Medulla oblongata (tissue), 1 donor: ENCODE measurements around the gene SUPT4H1.
A peak's percentile ranks its signal among the peaks of the same experiment; 100 is the strongest.
"Not testable (repeated sequence)": the region's sequence is repeated elsewhere in the genome, so short reads cannot be mapped to it uniquely, and the experiment has no call there.

Experiments used
- DNase-seq: peaks from one replicate; pipeline ENCODE4 v3.0.0-alpha.2; 2015; ENCODE audit errors: extremely low spot score

Gene SUPT4H1

DNA sequence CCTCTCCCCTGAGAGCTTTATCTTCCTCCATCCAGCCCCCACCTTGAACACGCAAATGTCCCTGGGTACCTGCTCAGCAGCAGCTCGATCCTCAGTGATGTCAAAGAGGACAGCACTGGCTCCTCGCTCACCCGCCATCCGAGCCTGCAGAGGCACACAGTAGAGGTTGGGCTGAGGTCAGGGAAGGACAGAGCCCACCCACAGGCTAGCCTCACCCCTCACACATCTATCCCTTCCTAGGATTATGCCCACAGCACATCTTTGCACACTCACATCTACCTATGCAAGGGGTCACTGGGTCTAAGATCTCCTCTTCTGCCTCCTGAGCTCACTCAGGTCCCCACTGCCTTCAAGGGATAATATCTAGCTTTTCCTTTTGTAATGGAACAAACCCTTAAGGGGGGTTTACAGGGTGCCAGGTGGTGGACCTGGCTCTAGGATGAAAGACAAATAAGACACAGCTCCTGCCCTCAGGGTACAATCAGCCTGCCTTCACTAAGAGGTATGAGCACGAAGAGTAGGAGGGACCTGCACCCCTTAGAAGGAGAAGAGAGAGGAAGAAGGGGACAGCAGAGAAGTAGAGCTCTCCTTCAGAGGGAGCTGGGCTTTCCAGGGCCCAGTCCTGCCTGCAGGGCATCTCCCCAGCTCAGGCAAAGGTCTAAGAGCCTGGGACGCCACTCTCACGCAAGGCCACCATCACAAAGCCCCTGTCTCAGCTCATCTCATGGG is 11.6 kb upstream of the SUPT4H1 start:
- DNase-seq = no peak

GRCh38 chr17:58362368-58363014 is 10.5 kb upstream of the SUPT4H1 start:
- DNase-seq = no peak

DNA sequence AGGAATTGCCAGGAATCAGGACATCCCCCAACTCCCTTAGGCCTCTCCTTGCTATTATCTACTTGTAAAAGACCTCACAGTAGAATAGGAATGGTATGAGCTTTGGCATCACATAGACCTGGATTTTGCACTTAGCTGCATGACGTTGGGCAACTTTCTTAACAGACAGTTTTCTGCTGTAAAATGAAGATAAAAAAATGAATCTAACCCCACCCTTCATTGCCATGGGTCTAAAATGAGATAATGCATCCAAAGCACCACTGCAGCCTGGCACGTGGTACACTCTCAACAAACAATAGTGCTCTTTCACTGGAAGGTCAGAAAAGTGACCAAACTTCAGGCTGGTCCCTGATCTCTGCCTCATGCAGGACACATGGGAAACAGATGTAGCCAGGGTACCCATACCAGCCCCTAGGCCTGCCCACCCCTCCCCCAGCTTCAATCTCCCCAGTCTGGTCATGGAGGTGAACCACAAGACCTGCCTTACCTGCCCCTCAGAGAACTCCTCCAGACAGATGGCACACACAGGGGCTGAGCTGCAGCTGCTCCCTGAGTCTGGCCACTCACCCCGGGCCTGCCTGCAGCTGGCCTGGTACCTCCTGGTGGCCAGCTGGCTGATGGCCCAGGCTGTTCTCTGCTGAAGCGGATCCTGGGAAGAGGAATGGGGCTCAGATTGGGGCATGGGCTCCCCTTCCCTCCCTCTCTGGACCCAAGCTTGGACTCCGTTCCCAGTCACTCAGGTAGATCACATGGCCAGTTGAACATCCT is 8.5 kb upstream of the SUPT4H1 start:
- DNase-seq = no peak

DNA sequence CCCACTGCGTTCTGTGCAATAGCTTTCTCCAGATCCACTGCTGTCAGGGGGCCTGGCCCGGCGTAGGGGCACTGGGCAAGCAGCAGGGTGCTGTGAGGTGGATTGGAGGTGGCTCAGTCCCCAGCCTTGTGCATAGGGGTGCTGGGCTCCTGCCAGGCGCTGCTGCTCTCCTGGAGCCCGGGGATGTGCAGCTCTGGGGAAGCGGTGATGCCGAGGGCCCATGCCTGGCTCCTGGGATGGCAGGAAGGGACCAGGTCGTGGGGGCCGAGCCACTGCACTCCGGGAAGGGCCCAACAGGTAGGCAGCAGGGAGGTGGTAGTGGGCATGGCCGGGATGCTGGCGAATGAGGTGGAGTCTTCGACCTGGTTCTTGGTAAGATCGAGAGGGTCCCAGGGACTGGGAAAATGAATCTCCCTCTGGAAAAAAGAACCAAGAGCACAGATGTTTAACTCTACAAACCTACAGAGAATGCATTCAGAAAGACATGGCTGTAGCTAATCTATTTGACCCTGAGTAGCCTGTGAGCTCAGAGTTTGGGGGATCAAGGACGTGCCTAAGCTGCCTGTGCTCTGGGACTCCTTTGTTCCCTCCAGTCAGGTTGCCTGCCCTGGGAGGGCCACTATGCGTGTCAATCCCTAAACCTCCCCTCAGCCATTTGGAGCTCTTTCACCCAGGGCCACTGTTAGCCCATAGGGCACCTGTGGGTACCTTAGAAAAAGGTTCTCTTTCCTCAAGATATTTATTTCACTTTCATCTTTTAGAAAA is 6.6 kb upstream of the SUPT4H1 start:
- no peak for DNase-seq

DNA sequence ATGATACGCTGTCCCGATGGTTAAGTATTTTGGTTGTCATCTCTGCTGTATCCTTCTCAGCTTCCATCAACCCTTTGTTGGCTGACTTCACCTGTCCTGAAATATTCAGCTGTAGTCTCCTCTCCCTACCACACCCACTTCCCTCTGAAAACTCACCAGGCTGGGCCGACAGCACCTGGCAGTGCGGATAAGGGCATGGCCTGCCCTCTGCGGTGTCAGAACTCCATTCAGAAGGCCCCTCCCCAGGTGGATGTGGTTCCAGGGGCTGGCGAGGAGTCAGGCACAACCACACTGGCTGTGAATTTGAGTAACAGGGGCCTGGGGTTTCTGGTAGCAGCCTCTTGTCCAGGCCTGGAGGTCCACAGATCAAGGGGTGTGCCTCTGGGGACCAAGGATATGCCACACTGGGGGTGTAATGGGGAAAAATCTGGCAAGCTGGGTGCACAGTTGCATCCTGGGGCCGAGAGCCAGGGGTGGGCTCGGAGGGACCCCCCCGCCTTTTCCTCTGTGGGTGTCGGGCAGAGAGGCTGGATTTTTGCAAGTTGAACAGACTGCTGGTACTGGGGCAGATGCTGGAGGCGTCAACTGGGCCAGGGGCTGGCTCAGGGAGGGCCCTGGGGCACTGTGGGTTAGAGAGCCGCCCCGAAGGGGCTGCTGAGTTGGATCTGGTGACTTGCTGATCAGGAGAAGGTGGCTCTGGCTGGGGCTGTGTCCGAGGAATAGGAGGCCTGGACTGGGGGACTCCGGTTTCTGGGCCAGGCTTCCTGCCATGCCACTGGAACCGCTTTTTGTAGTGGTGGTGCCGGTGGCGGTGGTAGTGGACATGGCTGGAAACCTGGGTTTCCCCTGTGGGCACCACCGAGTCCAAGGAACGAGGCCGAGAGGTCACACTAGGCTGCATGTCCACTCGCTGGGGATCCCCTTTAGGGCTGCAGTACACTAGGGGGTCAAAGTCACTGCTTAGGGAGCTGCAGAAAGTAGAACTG is 5.6 kb upstream of the SUPT4H1 start:
- DNase-seq = no peak

GRCh38 chr17:58356231-58356630 is 4.2 kb upstream of the SUPT4H1 start:
- DNase-seq = no peak

GRCh38 chr17:58354541-58355216 is 2.7 kb upstream of the SUPT4H1 start:
- no peak for DNase-seq

GRCh38 chr17:58353389-58353825 is 1.4 kb upstream of the SUPT4H1 start:
- no peak for DNase-seq

GRCh38 chr17:58352596-58353388 is 791 bp upstream of the SUPT4H1 start:
- DNase-seq = peak; percentile 47

- no peak for DNase-seq
These were observed 819 bp downstream of the SUPT4H1 start for GRCh38 chr17:58351182-58351581.

DNA sequence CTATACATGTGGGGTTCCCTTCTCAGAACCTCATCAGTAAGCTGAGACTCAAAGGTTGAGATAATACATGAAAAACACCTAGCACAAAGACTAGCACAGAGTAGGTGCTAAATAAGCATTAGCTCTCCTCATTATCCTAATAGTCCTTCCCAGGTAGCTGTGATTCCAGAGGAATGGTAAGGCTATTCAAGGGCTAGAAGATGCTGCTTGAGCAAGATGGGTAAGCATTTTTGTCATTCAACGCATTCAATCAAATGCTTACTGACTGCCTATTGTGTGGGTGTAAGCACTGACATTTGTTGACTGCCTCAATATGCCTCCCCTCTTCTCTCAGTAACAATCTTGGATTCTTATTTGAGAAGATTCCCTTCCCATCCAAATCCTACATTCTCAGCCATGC is 4.0 kb downstream of the SUPT4H1 start:
- no peak for DNase-seq

DNA sequence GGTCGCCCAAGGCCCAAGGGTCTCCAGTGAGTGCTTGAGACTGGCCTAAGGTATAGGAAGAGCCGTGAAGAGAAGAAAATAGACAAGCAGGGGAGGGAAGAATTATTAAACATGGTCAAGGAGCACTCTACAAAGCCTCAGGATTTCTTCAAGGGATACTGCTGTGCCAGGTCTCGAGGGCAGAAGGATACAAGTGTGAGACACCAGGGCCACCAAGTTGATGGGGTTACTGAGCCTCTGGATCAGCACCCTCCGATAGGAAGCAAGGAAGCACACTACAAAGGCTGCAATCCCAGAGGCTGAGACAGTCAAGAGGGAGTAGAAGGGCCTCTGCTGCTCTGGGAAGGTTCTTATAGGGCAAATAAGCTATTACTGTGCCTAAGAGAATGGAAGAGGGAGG is 6.5 kb downstream of the SUPT4H1 start:
- no peak for DNase-seq

GRCh38 chr17:58344791-58345157 is 7.2 kb downstream of the SUPT4H1 start:
- DNase-seq = no peak

DNA sequence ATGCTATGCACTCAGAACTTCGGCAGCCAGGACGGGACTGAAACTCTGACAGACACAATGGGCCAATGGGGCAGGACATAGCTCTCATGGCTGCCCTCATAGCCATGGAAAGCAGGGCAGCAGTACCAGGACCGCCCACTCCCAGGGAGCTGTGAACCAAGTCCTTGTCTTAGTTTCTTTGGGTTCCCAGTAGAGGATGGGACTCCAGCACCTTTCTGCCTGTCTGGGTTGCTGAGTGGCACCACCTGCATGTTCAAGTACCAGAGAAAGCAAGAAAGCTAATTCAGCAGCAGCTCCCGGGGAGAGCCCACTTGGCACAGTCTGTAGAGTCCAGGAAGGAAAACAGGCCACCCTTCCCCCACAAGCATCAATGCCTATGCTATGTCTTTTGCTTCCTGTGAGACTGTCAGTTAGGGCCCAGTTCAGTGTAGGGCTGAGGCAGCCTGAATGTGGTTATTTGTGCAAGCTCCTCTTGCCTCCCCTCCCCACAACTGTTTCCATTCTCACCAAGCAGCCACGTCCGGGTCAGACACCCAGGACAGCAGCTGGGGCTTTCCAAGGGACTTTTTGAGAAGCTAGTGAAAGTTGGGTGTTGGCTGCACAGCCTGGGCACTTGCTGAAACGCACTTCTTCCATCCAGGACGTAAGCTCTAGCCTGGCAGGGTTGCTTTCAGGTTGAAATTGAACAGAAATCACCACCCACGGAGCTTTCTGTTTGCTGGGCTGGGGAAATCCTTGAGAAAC is 7.8 kb downstream of the SUPT4H1 start:
- DNase-seq = no peak

GRCh38 chr17:58343131-58343530 is 8.9 kb downstream of the SUPT4H1 start:
- no peak for DNase-seq

DNA sequence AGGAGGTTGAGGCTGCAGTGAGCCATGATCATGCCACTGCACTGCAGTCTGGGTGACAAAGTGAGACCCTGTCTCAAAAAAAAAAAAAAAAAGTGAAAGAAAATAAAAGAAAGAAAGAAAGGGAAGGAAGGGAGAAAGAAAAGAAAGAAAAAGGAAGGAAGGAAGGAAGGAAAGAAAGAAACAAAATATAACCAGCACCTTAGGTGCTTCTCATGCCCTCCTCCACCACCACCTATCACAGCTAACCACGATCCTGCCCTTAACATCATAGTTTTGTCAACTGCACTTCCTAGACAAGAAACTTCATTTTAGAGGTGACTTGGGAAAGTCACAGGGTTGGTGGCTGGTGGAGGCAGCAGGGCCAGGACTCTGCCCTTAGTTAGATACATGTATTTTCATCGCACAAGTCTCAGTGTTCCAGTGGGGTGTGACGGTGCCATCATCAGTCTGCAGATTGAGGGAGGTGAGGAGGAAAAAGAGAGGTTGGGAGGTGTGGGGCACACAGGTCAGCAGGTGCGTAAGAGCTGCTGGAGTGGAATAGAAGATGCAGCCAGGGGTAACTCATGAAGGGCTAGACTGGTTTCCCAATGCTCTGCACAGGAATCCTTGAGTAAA is 10.0 kb downstream of the SUPT4H1 start:
- DNase-seq = no peak

- DNase-seq = not testable (repeated sequence)
These were observed 10.7 kb downstream of the SUPT4H1 start for GRCh38 chr17:58341136-58341860.
